ENCODE measurements around the gene BCR. TPM values are rescaled to one million over a fixed set of nuclear protein-coding genes. Genes with fewer than 3 reads are reported as not detected.

The BCR gene
- total and polyA plus RNA-seq, 2 of the 13 experiments (the other 11 are each of a cell fraction or from before 2014, with no cell fraction given), result 19.9 to 33.6 TPM

DNA sequence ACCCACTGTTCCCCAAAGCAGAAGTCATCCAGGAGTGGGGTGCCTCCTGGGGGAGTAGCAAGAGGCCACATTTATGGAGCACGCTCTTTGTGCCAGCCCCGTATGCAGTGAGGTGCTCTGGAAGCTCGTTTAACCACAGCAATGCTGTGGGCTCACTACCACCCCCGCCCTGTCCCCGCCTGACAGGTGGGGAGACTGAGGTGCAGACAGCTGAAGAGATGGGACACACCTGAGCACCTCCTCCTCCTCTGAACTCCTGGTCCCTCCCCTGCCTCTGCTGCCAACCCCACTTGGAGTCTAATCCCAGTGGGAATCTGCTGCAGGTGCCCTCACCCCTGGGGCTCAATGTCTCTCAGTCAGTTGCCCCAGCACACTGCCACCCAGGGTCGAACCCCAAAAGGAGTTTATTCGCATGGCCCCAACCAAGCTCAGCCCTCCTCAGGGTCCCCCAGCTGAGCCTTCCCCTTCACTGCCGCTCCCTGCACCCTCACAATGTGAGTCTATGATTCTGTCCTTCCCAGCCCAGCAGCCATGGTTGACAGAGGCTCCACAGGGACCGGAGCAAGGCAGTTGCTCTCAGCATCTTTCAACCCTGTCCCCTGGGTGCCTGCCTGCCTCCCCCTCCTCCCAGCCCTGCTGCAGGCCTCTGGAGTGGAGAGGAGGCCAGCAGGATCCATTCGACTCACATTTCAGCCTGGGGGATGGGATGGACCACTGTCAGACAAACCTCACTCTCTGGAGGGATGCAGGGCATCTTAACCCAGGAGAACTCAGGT, 13.3 kb upstream of the BCR start:
- H2AFZ ChIP-seq (ENCODE audit: low read length), result no peak overlapping the region
- H3K4me2 ChIP-seq (ENCODE audit: low read depth, low read length), result no peak overlapping the region
- H3K27me3 ChIP-seq (ENCODE audit: control insufficient read depth in 1 of 2, insufficient read depth in 2 of 2, low read length in 2 of 2), result no peaks in the 10 kb centered on the region
- ATAC-seq (no peak; the same call in 2 of the 3 replicates), DNase-seq (ENCODE audit: low spot score) (no peak), FAIRE-seq (no peak)
- H3K9ac ChIP-seq (ENCODE audit: insufficient read depth, low read depth, low read length), result no peak overlapping the region
- H3K4me1 ChIP-seq (ENCODE audit: insufficient read depth, low read length), result peaks cover 52% of the 10 kb centered on the region
- H4K20me1 ChIP-seq (ENCODE audit: insufficient read depth, low read length), result no peaks in the 10 kb centered on the region
- no peaks in the 10 kb centered on the region for H3K79me2 ChIP-seq (ENCODE audit: insufficient read depth, low read length)
- intact Hi-C loops (cut with micrococcal nuclease; ENCODE audit: unreplicated experiment) (no loop called here), in situ Hi-C loops (cut with HindIII; ENCODE audit: extremely low pct_ligation_motif_present, low pct_unique_long_range_greater_than_20kb) (loop anchor here (25.0 kb wide), 1 partner anchor 395 kb away; no protein-coding TSS in a partner anchor)
- 82% methylated on average over 10 of the region's 10 CpGs for WGBS (ENCODE audit: low lambda C conversion rate)
- no peaks in the 10 kb centered on the region for H3K9me3 ChIP-seq (ENCODE audit: low read length)
- no peak overlapping the region for H3K4me3 ChIP-seq (replicated peaks in 1 of 3; ENCODE audit: insufficient read depth in 1 of 3, low read depth in 2 of 3, low read length in 3 of 3)
- BruUV-seq (replicated peaks), result no TSS peak
- no peak overlapping the region for H3K27ac ChIP-seq (ENCODE audit: extremely low read length, insufficient read depth, low read length)
- ChIA-PET CTCF (ENCODE audit: low intra/inter-chr PET ratio, low total read pairs) (no interaction called here), POLR2A (no interaction called here)
- H3K36me3 ChIP-seq (replicated peaks in 1 of 2; ENCODE audit: control insufficient read depth in 1 of 2, insufficient read depth in 2 of 2, low read length in 2 of 2), result 0 out of 5 replicates have a peak, but pooled peaks cover 0 to 4% of the 10 kb centered on the region in 2 experiments
- no peak for TF ChIP-seq SRY (CRISPR knock-in tag; IDR thresholded peaks at IDR 0.05)
- TF ChIP-seq ZNF264 (CRISPR knock-in tag; IDR thresholded peaks at IDR 0.05), result no peak
- TF ChIP-seq ZMAT3 (CRISPR knock-in tag; conservative IDR thresholded peaks at IDR 0.05), result no peak

DNA sequence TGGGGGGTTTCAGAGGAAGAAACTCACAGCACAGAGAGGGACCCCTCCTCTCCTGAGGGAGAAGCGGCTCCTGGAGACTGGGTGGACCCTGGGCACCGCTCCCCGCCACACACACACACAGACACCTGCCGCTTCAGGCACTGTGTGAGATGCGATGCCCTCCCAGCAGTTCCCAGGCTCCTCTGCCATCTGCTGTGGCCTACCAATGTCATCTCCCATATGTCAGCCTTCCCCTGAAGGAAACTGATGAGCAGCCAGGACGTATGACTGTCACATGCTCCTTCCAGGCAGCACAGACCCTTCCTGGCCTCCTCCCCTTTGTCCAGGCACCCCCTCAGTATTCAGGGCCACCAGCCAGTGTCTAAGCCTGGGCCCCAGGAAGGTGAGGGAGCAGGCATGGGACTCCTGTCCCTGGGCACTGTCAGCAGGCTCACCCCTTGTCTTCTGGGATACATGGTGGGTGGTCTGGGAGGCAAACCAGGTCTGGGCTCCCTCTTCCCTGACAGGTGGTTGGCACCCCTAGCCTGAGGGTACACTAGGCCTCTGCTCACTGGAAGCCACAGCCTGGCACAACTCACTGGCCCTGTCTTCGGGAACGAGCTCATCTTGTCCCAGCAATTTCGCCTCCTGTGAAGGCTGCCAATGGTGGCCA, 11.8 kb upstream of the BCR start:
- no peak overlapping the region for H3K27ac ChIP-seq (ENCODE audit: extremely low read length, insufficient read depth, low read length)
- H3K9ac ChIP-seq (ENCODE audit: insufficient read depth, low read depth, low read length), result no peak overlapping the region
- H2AFZ ChIP-seq (ENCODE audit: low read length), result no peak overlapping the region
- in situ Hi-C loops (cut with HindIII; ENCODE audit: extremely low pct_ligation_motif_present, low pct_unique_long_range_greater_than_20kb), result loop anchor here (25.0 kb wide), 1 partner anchor 394 kb away; no protein-coding TSS in a partner anchor
- DNase-seq (ENCODE audit: low spot score) (no peak), FAIRE-seq (no peak), ATAC-seq (no peak)
- H3K9me3 ChIP-seq (ENCODE audit: low read length), result no peaks in the 10 kb centered on the region
- peaks cover 37% of the 10 kb centered on the region for H3K4me1 ChIP-seq (ENCODE audit: insufficient read depth, low read length)
- ChIA-PET CTCF (ENCODE audit: low intra/inter-chr PET ratio, low total read pairs) (no interaction called here), POLR2A (no interaction called here)
- BruUV-seq (replicated peaks), result no TSS peak
- 95% methylated on average over 4 of the region's 9 CpGs for WGBS (ENCODE audit: low lambda C conversion rate)
- no peaks in the 10 kb centered on the region for H3K79me2 ChIP-seq (ENCODE audit: insufficient read depth, low read length)
- H3K4me3 ChIP-seq (replicated peaks in 1 of 3; ENCODE audit: insufficient read depth in 1 of 3, low read depth in 2 of 3, low read length in 3 of 3), result no peak overlapping the region
- H3K36me3 ChIP-seq (replicated peaks in 1 of 2; ENCODE audit: control insufficient read depth in 1 of 2, insufficient read depth in 2 of 2, low read length in 2 of 2), result 0 out of 5 replicates have a peak, but pooled peaks cover 0 to 4% of the 10 kb centered on the region in 2 experiments
- H3K27me3 ChIP-seq (ENCODE audit: control insufficient read depth in 1 of 2, insufficient read depth in 2 of 2, low read length in 2 of 2), result no peaks in the 10 kb centered on the region
- no peak overlapping the region for H3K4me2 ChIP-seq (ENCODE audit: low read depth, low read length)
- no peaks in the 10 kb centered on the region for H4K20me1 ChIP-seq (ENCODE audit: insufficient read depth, low read length)
- TF ChIP-seq, protein P1, sequence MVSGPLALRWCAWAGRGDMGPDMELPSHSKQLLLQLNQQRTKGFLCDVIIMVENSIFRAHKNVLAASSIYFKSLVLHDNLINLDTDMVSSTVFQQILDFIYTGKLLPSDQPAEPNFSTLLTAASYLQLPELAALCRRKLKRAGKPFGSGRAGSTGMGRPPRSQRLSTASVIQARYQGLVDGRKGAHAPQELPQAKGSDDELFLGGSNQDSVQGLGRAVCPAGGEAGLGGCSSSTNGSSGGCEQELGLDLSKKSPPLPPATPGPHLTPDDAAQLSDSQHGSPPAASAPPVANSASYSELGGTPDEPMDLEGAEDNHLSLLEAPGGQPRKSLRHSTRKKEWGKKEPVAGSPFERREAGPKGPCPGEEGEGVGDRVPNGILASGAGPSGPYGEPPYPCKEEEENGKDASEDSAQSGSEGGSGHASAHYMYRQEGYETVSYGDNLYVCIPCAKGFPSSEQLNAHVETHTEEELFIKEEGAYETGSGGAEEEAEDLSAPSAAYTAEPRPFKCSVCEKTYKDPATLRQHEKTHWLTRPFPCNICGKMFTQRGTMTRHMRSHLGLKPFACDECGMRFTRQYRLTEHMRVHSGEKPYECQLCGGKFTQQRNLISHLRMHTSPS (CRISPR knock-in tag; IDR thresholded peaks at IDR 0.05; ENCODE audit: low read depth), result no peak
- TF ChIP-seq, protein P2, sequence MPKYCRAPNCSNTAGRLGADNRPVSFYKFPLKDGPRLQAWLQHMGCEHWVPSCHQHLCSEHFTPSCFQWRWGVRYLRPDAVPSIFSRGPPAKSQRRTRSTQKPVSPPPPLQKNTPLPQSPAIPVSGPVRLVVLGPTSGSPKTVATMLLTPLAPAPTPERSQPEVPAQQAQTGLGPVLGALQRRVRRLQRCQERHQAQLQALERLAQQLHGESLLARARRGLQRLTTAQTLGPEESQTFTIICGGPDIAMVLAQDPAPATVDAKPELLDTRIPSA (CRISPR knock-in tag; IDR thresholded peaks at IDR 0.05; ENCODE audit: borderline replicate concordance), result no peak
- TF ChIP-seq ZFP1 (CRISPR knock-in tag; IDR thresholded peaks at IDR 0.05), result no peak
- TF ChIP-seq MAFF (IDR thresholded peaks at IDR 0.05; ENCODE audit: low read depth, low read length), result no peak
- TF ChIP-seq ZNF878 (CRISPR knock-in tag; IDR thresholded peaks at IDR 0.05), result no peak
- TF ChIP-seq, protein P3, sequence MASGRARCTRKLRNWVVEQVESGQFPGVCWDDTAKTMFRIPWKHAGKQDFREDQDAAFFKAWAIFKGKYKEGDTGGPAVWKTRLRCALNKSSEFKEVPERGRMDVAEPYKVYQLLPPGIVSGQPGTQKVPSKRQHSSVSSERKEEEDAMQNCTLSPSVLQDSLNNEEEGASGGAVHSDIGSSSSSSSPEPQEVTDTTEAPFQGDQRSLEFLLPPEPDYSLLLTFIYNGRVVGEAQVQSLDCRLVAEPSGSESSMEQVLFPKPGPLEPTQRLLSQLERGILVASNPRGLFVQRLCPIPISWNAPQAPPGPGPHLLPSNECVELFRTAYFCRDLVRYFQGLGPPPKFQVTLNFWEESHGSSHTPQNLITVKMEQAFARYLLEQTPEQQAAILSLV (CRISPR knock-in tag; IDR thresholded peaks at IDR 0.05; ENCODE audit: borderline replicate concordance), result no peak
- no peak for TF ChIP-seq FOSL1 (CRISPR knock-in tag; IDR thresholded peaks at IDR 0.05; ENCODE audit: borderline replicate concordance)
- no peak for TF ChIP-seq SIN3B (IDR thresholded peaks at IDR 0.05; ENCODE audit: low read length)
- intact Hi-C loops (cut with micrococcal nuclease; ENCODE audit: unreplicated experiment), result no loop called here
